GM19372 (cell line): ENCODE measurements around the gene CTBP1.

Source experiments
- ATAC-seq: cut with Tn5 transposase; IDR thresholded peaks from one replicate; pipeline ENCODE4 v1.9.1; 2021; ENCODE audit warnings: mild to moderate bottlenecking, low read depth, moderate library complexity; ENCODE audit not compliant: unreplicated experiment

CTBP1 gene

GRCh38 chr4:1285151-1285789, 36.3 kb upstream of the CTBP1 start:
- no peak for ATAC-seq

GRCh38 chr4:1283711-1284110, 34.8 kb upstream of the CTBP1 start:
- no peak for ATAC-seq

GRCh38 chr4:1279253-1279652, 30.3 kb upstream of the CTBP1 start:
- no peak for ATAC-seq

DNA sequence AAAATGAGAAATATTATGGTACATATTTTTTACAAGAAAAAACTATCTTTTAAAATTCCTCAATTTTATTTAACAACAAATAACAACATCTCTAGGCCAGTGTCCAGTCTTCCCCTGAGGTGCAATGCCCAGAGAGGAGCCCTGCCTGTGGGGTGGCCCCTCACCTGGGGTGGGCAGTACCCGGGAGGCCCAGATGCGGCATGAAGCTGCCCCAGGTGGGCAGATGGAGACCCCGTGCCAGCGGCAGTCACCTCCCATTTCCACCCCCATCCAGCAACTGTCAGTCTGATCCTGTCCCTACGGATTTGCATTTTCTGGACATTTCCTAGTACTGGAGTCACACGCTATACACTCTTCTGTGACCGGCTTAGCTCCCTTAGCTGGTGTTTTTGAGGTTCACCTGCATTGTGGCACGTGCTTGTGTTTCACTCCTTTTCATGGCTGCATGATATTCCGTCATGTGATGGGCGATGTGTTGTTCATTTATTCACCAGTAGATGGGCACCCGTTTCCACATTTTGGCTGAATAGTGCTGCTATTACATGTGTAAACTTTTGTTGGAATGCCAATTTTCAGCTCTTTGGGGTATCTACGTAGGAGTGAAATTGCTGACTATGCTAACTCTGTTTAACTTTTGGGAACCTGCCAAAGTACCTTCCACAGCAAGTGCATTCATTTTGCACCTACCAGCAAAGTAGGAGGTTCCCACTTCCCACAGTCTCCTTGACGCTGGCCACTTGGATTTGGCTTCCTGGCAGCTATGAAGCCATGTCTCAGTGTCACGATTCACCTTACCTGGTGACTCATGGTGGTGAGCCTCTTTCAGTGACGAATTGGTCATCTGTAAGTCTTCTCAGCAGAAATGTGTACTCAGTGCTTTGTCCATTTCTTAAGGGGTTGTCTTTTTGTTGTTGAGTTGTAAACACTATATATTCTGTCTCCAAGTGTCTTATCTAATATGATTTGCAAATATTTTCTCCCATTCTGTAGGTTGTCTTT, 29.0 kb upstream of the CTBP1 start:
- no peak for ATAC-seq

DNA sequence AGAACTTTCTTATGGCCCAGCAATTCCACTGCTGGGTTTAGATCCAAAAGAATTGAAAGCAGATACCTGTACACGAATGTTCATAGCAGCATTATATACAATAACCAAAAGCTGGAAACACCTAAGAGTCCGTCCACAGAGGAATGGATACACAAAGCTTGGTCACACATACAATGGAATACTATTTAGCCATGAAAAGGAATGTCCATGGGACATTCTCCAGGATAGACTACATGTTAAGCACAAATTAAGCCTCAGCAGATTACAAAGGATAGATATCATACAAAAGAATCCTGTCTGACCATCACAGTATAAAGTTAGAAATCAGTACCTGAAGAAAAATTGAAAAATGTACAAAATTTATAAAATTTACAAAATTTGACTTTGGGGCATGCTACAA, 28.1 kb upstream of the CTBP1 start:
- no peak for ATAC-seq

GRCh38 chr4:1274871-1275270, 25.9 kb upstream of the CTBP1 start:
- ATAC-seq, result no peak

- ATAC-seq, result no peak
These were observed 22.8 kb upstream of the CTBP1 start for GRCh38 chr4:1271686-1272085.

DNA sequence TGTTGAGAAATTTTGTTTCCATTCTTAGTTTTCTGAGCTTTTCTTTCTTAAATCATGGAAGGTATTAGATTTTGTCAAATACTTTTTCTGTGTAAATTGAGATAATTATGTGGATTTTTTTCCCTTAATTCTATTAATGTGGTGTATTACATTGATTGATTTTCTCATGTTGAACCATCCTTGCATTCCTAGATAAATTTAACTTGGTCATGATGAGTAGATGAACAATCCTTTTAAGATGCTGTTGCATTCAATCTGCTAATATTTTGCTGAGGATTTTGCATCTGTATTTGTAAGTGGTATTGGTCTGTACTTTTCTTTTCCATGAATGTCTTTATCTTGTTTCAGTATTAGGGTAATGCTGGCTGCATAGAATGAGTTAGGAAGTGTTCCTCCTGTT, 20.3 kb upstream of the CTBP1 start:
- no peak for ATAC-seq

- ATAC-seq, result no peak
These were observed 18.2 kb upstream of the CTBP1 start for GRCh38 chr4:1266881-1267763.

GRCh38 chr4:1265351-1265750, 16.4 kb upstream of the CTBP1 start:
- ATAC-seq, result no peak

DNA sequence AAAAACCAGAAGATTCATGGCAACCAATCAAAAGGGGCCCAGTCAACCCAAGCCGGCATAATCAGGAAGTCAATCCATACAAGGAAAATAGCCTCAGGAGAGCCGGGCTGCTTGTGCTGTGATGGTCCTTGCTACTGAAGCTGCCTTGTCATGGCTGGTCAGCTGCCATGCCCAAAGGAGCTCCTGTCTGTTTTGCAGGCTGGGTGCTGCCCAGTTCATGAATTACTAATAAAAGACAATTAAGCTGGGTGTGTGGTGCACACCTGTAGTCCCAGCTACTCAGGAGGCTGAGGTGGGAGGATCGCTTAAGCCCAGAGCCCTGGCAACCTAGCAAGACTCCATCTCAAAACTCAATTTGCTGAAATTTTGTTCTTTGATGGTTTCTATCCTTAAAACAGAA, 16.0 kb upstream of the CTBP1 start:
- no peak for ATAC-seq

DNA sequence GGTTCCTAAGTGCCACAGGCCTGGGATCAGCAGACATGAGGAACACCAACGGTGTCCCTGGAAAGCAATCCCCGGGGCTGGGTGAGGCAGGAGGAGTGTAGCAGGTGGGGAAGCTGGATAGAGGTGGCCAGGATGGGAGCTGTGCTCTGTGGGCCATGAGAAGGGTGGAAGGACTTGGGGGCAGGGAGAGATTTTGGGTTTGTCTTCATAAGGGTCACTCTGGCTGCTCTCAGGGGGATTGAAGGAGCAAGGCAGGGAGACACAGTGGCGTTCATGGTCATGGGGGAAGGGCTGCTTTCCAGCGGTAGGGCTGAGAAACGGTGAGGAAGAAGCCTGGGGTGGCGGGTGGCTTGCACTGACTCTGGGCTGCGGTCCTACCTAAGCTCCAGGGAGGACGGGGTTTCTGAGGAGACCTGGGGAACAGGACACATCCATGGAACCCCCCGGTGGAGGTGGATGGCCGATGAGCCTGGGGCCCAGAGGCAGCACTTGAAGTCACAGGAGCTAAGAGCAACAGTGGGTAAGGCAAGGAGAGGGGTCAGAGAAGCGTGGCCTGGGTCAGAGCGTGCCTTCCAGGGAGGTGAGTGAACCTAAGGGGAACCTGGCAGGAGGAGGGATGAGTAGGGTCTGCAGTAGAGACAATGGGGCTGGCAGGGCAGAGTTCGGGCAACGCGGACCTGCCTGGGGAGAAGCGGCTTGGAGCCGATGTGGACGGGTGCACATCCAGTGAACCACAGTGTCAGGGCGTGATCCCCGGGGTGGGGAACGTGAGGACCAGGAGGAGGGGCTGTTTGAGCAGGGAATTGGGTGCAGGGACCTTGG, 12.4 kb upstream of the CTBP1 start:
- no peak for ATAC-seq

- no peak for ATAC-seq
These were observed 11.6 kb upstream of the CTBP1 start for GRCh38 chr4:1260418-1261106.

DNA sequence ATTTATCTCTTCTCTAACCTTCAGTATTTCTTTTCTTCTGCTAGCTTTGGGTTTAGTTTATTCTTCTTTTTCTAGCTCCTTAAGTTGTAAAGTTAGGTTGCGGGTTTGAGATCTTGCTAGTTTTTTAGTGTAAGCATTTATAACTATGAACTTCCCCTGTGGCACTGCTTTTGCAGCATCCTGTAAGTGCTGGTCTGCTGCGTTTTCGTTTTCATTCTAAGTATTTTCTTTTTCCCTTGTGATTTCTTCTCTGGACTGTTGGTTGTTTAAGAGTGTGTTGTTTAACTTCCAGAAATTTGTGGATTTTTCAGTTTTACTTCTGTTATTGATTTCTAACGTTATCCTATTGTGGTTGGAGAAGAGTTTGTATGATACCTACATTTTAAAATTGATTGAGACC, 11.0 kb upstream of the CTBP1 start:
- ATAC-seq, result no peak

- no peak for ATAC-seq
These were observed 9.5 kb upstream of the CTBP1 start for GRCh38 chr4:1258457-1258856.

- ATAC-seq, result no peak
These were observed 6.8 kb upstream of the CTBP1 start for GRCh38 chr4:1255699-1256098.

DNA sequence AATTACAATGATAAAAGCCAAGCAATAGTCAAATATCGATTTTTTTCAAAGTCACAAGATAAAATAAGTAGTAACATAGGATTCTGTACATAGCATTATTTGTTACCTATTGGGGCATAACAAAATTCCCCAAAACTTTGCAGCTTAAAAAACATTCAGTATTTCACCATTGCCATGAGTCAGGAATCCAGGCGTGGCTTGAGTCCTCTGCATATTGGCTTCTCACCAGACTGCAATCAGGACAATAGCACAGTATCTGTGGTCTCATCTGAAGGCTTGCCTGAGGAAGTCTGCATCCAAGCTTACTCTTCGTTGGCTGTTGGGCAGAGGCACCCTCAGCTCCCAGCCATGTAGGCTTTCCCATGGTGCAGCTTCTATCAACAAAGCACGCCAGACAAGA, 6.2 kb upstream of the CTBP1 start:
- no peak for ATAC-seq

- no peak for ATAC-seq
These were observed 4.9 kb upstream of the CTBP1 start for GRCh38 chr4:1253831-1254230.

GRCh38 chr4:1252928-1253492, 4.1 kb upstream of the CTBP1 start:
- no peak for ATAC-seq
